Measurements from ENCODE around the gene NKD1.

The NKD1 gene

DNA sequence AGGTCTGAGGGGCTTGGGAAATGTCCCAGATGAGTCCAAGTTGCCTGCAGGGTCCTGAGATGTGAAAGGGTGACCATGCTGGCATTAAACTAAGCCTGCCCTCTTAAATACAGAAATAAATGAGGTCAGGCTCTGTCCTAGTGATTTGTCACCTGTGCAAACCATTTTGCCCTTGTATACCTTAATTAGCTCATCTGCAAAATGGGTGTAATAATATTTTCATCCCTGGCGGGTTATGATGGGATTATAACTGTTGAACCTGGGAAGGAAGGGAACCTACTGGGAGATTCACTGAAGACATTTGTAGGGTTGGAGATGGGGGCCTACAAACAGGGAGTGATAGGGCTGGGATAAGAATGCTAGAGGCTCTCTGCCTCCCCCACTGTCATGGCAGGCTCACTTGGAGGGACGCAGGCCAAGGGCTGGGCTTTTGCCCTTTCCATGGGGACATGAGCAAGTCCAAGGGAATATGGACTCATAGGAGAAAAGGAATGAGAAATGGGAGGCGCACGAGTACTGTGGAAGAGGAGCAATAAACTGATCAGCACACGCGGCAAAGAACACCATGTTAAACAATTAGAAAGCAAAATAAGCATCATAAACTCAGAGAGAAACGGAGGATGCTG, 4.4 kb downstream of the NKD1 start:
- H3K9me3 ChIP-seq = no peaks in the 10 kb centered on the region
- no peaks in the 10 kb centered on the region for H3K36me3 ChIP-seq
- no peak for TF ChIP-seq CTCF (IDR thresholded peaks at IDR 0.05; ENCODE audit: low read depth, low read length)
- H3K4me1 ChIP-seq = no peaks in the 10 kb centered on the region
- no peak overlapping the region for H3K4me3 ChIP-seq (ENCODE audit: low read depth, low read length)
- DNase-seq = no peak
- H3K27me3 ChIP-seq = peaks cover 16% of the 10 kb centered on the region

DNA sequence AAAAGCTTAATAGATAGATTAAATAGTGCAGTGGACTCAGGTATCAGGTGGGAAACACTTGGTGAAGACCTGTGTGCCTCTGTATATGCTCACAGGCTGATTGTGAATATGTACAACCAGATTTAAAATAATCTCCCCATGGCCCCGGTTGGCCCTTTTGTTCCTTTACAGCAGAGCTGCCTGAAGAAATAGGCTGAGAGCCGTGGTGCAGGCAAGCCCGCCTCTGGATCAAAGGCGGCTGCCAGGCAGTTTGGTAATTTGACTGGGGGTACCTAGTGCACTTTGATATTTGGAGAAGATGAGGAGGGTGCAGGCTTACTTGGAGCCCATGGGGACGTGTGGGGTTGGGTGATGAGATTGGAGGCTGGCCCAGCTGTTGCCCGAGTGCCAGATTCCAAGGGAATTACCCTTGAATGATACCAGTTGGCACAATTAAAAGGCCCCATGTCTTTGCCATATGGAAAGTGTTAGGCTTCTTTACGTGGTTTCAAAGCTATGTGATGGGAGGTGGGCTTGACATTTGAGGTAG, 5.0 kb downstream of the NKD1 start:
- Histone ChIP-seq H3K4me1 (no peaks in the 10 kb centered on the region), H3K4me3 (ENCODE audit: low read depth, low read length) (no peak overlapping the region), H3K9me3 (no peaks in the 10 kb centered on the region), H3K36me3 (no peaks in the 10 kb centered on the region), H3K27me3 (peaks cover 16% of the 10 kb centered on the region)
- DNase-seq = no peak
- TF ChIP-seq CTCF (IDR thresholded peaks at IDR 0.05; ENCODE audit: low read depth, low read length) = no peak

- H3K4me1 ChIP-seq = no peaks in the 10 kb centered on the region
- TF ChIP-seq CTCF (IDR thresholded peaks at IDR 0.05; ENCODE audit: low read depth, low read length) = no peak
- no peak for DNase-seq
Observed at GRCh38 chr16:50553731-50554360, 5.7 kb downstream of the NKD1 start.

DNA sequence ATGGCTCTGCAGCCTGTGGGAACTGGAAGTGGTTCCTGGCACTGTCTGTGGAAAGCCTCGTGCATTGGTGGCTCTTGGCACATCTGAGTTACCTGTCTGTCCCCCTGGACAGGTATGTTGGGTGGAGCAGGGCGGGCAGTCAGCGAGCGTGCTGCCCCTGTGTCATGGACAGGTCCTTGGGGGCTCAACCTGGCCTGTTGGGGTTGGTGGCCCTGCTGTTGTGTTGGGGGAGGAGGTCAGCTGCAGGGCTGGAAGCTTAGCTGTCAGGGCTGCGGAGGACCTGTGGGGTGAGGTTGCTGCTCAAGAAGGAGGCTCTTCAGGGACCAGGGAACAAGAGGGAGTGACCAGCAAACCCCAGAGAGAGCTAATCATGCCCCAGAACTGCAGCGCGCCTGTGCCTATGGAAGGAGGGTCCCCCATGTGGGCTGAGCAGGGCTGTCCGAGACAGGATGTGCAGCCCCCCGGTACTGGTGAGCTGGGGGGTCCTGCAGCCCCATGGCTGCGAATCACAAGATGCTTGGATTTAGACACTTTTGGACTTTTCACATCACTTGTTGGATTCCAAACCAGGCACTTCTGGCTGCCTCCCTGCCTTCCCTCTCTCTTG, 7.2 kb downstream of the NKD1 start:
- Histone ChIP-seq H3K27me3 (no peaks in the 10 kb centered on the region), H3K4me3 (ENCODE audit: low read depth, low read length) (no peak overlapping the region), H3K36me3 (no peaks in the 10 kb centered on the region), H3K9me3 (no peaks in the 10 kb centered on the region), H3K4me1 (no peaks in the 10 kb centered on the region)
- no peak for TF ChIP-seq CTCF (IDR thresholded peaks at IDR 0.05; ENCODE audit: low read depth, low read length)
- no peak for DNase-seq

More at GRCh38 chr16:50553731-50554360, 5.7 kb downstream of the NKD1 start:
- Histone ChIP-seq H3K36me3 (no peaks in the 10 kb centered on the region), H3K9me3 (no peaks in the 10 kb centered on the region), H3K4me3 (ENCODE audit: low read depth, low read length) (no peak overlapping the region), H3K27me3 (peaks cover 10% of the 10 kb centered on the region)

GRCh38 chr16:50555952-50556673, 7.9 kb downstream of the NKD1 start:
- H3K27me3 ChIP-seq = no peaks in the 10 kb centered on the region
- no peak for DNase-seq
- no peak for TF ChIP-seq CTCF (IDR thresholded peaks at IDR 0.05; ENCODE audit: low read depth, low read length)
- H3K36me3 ChIP-seq = no peaks in the 10 kb centered on the region
- no peak overlapping the region for H3K4me3 ChIP-seq (ENCODE audit: low read depth, low read length)
- no peaks in the 10 kb centered on the region for H3K9me3 ChIP-seq
- no peaks in the 10 kb centered on the region for H3K4me1 ChIP-seq

Data from BE2C (cell line).